ENCODE results near the gene AOC2. TPM values are rescaled to one million over a fixed set of nuclear protein-coding genes. Genes with fewer than 3 reads are reported as not detected.

The AOC2 gene
- polyA plus RNA-seq, 2 of the 4 experiments (the other 2 are of a cell fraction), result 1.7 to 2.7 TPM

GRCh38 chr17:42853004-42853403 is 8.6 kb downstream of the AOC2 start:
- CTCF ChIA-PET, result interaction anchor here (1.2 to 20.4 kb wide), 6 partner anchors 9 to 133 kb away, joined by 3 to 372 read pairs (median 12); partner anchors contain the start of gene AOC2
- POLR2A ChIA-PET, result no interaction called here
- H3K9me3 ChIP-seq, result no peaks in the 10 kb centered on the region
- DNase-seq (ENCODE audit: low read depth in 1 of 2, low spot score in 1 of 2), result no peak
- H3K4me3 ChIP-seq, result no peak overlapping the region
- no peaks in the 10 kb centered on the region for H3K4me1 ChIP-seq
- ATAC-seq, result no peak; a peak in 1 of 6 replicates
- FAIRE-seq, result no peak
- no peak overlapping the region for H3K27ac ChIP-seq
- TF ChIP-seq ZSCAN20 (CRISPR knock-in tag; IDR thresholded peaks at IDR 0.05) (no peak), KDM1A (IDR thresholded peaks at IDR 0.05; ENCODE audit: low read depth) (no peak), HOXA7 (CRISPR knock-in tag; IDR thresholded peaks at IDR 0.05) (no peak), CHD4 (IDR thresholded peaks at IDR 0.05; ENCODE audit: borderline replicate concordance) (no peak), BHLHE40 (IDR thresholded peaks at IDR 0.05; ENCODE audit: low read depth, low read length) (no peak), ELK1 (IDR thresholded peaks at IDR 0.05; ENCODE audit: low read depth, low read length) (no peak), MYC (IDR thresholded peaks at IDR 0.05; ENCODE audit: borderline replicate concordance, low read length) (no peak), MAZ (IDR thresholded peaks at IDR 0.05; ENCODE audit: borderline replicate concordance, low read depth, low read length) (no peak), RFX5 (IDR thresholded peaks at IDR 0.05) (no peak), PHF8 (IDR thresholded peaks at IDR 0.05; ENCODE audit: borderline replicate concordance, low read depth) (no peak), TFCP2L1 (CRISPR knock-in tag; IDR thresholded peaks at IDR 0.05) (no peak), FOXS1 (CRISPR knock-in tag; IDR thresholded peaks at IDR 0.05) (no peak)
- TF ChIP-seq, protein P1, sequence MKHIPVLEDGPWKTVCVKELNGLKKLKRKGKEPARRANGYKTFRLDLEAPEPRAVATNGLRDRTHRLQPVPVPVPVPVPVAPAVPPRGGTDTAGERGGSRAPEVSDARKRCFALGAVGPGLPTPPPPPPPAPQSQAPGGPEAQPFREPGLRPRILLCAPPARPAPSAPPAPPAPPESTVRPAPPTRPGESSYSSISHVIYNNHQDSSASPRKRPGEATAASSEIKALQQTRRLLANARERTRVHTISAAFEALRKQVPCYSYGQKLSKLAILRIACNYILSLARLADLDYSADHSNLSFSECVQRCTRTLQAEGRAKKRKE (CRISPR knock-in tag; IDR thresholded peaks at IDR 0.05; ENCODE audit: low read depth), result no peak
- TF ChIP-seq, protein P2, sequence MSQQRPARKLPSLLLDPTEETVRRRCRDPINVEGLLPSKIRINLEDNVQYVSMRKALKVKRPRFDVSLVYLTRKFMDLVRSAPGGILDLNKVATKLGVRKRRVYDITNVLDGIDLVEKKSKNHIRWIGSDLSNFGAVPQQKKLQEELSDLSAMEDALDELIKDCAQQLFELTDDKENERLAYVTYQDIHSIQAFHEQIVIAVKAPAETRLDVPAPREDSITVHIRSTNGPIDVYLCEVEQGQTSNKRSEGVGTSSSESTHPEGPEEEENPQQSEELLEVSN (IDR thresholded peaks at IDR 0.05; ENCODE audit: borderline replicate concordance, low read depth), result no peak
- WGBS (ENCODE audit: missing lambda C conversion rate), result 63% methylated on average over 4 of the region's 4 CpGs
- H3K4me2 ChIP-seq, result no peak overlapping the region

- no peaks in the 10 kb centered on the region for H3K4me1 ChIP-seq
- POLR2A ChIA-PET, result no interaction called here
- no peak for FAIRE-seq
- no peak for TF ChIP-seq FOSL2 (IDR thresholded peaks at IDR 0.05)
- no peak for TF ChIP-seq FOSL2 (CRISPR knock-in tag; IDR thresholded peaks at IDR 0.05)
- TF ChIP-seq RNF2 (IDR thresholded peaks at IDR 0.05; ENCODE audit: borderline replicate concordance, low read depth), result no peak
- TF ChIP-seq CEBPB (IDR thresholded peaks at IDR 0.05), result no peak
- 71% methylated on average over 5 of the region's 5 CpGs for WGBS (ENCODE audit: missing lambda C conversion rate)
- no peak for ATAC-seq
- DNase-seq (ENCODE audit: low read depth in 1 of 2, low spot score in 1 of 2), result no peak
- CTCF ChIA-PET, result interaction anchor here (1.6 to 20.4 kb wide), 4 partner anchors 10 to 84 kb away, joined by 4 to 372 read pairs (median 40); partner anchors contain the start of gene AOC2
- no peak overlapping the region for H3K4me2 ChIP-seq
- no peaks in the 10 kb centered on the region for H3K9me3 ChIP-seq
- no peak overlapping the region for H3K4me3 ChIP-seq
- H3K27ac ChIP-seq, result no peak overlapping the region
Measured at GRCh38 chr17:42853597-42853967, 9.2 kb downstream of the AOC2 start.

DNA sequence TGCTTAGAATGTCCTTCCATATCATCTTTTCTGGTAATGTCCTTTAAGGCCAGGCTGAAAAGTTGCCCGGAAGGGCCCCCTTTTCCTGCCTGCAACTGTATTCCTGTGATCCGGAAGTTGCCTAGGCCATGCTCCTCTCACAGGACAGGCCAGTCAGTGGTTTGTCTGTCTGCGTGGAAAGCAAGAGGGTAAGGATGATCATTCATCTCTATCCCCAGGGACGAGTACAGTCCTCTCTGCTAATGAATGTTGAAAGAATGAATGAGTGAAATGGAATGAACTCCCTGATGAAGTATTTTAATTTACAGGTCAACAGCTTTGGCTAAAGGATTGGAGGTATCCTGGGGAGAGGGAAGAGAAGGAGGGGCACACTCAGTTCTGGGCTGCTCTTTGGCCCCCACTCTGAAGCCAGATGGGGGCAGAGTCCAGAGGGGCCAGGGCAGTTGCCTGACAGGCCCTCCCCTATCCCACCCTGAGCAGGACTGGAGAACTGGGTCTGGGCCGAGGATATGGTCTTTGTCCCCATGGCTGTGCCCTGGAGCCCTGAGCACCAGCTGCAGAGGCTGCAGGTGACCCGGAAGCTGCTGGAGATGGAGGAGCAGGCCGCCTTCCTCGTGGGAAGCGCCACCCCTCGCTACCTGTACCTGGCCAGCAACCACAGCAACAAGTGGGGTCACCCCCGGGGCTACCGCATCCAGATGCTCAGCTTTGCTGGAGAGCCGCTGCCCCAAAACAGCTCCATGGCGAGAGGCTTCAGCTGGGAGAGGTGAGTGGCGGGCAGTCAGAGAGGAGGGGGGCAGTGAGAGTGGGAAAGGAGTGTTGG is 9.8 kb downstream of the AOC2 start:
- ChIA-PET POLR2A (interaction anchor here (0.6 kb wide), 1 partner anchor 118 kb away, joined by 6 read pairs; no protein-coding TSS in a partner anchor), CTCF (interaction anchor here (0.6 to 20.4 kb wide), 8 partner anchors 10 to 165 kb away, joined by 3 to 372 read pairs (median 8); partner anchors contain the start of genes AOC2, BECN1 and PSME3)
- FAIRE-seq, result no peak
- TF ChIP-seq KDM5A (IDR thresholded peaks at IDR 0.05) (no peak), HOXA7 (CRISPR knock-in tag; IDR thresholded peaks at IDR 0.05) (no peak), MAX (IDR thresholded peaks at IDR 0.05) (no peak), ELK1 (IDR thresholded peaks at IDR 0.05; ENCODE audit: low read depth, low read length) (no peak), CHD4 (IDR thresholded peaks at IDR 0.05; ENCODE audit: borderline replicate concordance) (no peak), JUNB (IDR thresholded peaks at IDR 0.05) (no peak), ZNF302 (CRISPR knock-in tag; IDR thresholded peaks at IDR 0.05) (no peak), MAZ (IDR thresholded peaks at IDR 0.05; ENCODE audit: borderline replicate concordance, low read depth, low read length) (no peak), CEBPB (IDR thresholded peaks at IDR 0.05) (no peak), MAFK (IDR thresholded peaks at IDR 0.05; ENCODE audit: partially characterized antibody) (no peak), PHF8 (IDR thresholded peaks at IDR 0.05; ENCODE audit: borderline replicate concordance, low read depth) (no peak), EHF (CRISPR knock-in tag; IDR thresholded peaks at IDR 0.05) (no peak)
- TF ChIP-seq, protein P3, sequence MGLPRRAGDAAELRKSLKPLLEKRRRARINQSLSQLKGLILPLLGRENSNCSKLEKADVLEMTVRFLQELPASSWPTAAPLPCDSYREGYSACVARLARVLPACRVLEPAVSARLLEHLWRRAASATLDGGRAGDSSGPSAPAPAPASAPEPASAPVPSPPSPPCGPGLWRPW (IDR thresholded peaks at IDR 0.05), result no peak
- Histone ChIP-seq H3K27ac (no peak overlapping the region), H3K4me3 (no peak overlapping the region), H3K4me2 (no peak overlapping the region), H3K4me1 (no peaks in the 10 kb centered on the region), H3K9me3 (no peaks in the 10 kb centered on the region)
- WGBS (ENCODE audit: missing lambda C conversion rate), result 86% methylated on average over 12 of the region's 15 CpGs
- no peak for DNase-seq (ENCODE audit: low read depth in 1 of 2, low spot score in 1 of 2)
- no peak for ATAC-seq
